HG02798 (cell line): ENCODE results near the gene RABAC1.

Source experiments
- ATAC-seq: cut with Tn5 transposase; IDR thresholded peaks from one replicate; pipeline ENCODE4 v1.9.1; 2021; ENCODE audit warnings: mild to moderate bottlenecking; ENCODE audit not compliant: unreplicated experiment, poor library complexity

The RABAC1 gene

DNA sequence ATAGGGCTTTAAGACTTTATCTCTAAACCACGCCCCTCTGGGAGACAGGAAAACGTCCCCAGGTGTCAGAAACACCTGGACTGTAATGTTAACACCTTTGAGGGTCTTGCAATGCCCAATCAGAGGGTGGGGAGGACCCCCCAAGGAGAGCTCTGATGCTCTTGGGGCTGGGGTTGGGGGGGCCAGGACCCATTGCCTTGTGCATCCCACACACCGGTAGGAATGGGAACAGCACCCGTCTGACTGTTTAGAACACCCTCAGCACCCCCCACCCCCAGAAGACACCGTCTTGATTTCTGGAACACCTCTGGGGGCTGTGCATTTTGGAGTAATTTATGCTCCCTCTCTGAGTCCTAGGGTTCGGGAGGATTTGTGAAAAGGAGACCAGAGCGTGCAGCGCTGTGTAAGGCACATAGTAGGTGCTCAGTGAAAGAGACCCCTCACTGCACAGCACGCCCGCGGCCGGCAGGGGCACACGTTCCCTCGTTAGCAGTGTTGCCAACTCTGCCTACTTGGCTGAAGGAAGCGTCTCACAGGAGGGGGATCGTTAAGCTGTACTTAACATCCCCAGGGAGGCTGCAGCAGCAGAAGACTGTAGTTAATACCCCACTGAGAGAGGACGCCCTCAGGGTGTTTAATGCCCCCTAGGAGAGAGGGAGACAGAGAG lies 28.1 kb downstream of the RABAC1 start:
- ATAC-seq: no peak

GRCh38 chr19:41930322-41930722 lies 28.8 kb downstream of the RABAC1 start:
- ATAC-seq: no peak

- no peak for ATAC-seq
These were observed 29.5 kb downstream of the RABAC1 start for GRCh38 chr19:41929536-41930071.

DNA sequence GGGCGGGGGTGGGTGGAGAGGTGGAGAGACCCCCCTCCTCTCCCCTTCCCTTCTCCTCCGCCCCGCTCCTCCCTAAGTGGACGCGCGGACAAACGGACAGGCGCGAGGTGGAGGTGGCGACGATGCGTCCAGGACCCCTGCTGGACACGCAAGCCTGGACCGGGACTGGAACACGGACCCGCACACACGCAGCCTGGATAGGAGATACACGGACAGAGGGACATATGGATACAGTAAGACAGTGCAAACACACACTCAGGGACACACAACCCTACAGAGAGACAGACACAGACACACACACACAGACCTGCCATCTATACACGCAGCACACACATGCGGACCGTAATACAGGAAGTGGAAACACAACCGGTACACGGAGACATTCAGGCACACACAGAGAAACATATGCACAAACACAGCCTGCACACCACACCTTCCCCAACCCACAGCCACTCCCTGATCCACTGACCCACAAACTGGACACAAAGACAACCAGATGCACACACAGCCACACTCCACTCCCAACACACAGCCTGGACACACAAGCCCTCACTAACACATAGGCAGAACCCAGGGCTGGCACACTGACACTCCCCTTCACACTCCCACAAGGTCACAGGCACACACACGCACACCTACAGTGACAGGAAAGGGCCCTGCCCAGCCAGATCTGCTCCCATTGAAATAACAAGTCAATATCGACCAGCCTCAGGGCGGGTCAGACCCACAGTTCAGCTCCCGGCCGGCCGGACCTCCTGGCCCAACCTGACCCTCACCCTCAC lies 30.2 kb downstream of the RABAC1 start:
- no peak for ATAC-seq

DNA sequence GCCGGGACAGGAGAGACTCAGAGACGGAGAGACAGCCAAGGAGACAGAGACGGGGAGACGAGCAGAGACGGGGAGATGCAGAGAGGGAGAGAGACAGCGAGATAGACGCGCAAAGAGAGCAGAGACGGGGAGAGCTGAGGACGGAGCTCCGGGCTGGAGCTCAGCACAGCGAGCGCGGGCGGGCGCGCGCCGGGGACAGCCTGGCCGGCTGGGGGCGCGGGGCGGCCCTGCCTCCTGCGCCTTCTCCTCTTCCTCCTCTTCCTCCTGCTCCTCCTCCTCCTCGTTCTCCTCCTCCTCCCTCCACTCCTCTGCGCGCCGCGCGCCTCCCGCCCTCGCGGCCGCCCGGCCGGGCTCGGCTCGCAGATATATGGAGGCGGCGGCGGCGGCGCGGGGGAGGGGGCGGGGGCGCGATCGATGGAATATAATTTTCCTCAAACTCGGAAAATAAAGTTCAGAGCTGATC lies 30.9 kb downstream of the RABAC1 start, which contains the start of gene ERFL:
Gene ERFL, minus strand, starts transcription at position 229 of the 463 bp plus-strand sequence. CDS start 15,530 bp downstream, outside the sequence.
- ATAC-seq: no peak

- ATAC-seq: no peak
These were observed 31.5 kb downstream of the RABAC1 start for GRCh38 chr19:41927497-41928192.

DNA sequence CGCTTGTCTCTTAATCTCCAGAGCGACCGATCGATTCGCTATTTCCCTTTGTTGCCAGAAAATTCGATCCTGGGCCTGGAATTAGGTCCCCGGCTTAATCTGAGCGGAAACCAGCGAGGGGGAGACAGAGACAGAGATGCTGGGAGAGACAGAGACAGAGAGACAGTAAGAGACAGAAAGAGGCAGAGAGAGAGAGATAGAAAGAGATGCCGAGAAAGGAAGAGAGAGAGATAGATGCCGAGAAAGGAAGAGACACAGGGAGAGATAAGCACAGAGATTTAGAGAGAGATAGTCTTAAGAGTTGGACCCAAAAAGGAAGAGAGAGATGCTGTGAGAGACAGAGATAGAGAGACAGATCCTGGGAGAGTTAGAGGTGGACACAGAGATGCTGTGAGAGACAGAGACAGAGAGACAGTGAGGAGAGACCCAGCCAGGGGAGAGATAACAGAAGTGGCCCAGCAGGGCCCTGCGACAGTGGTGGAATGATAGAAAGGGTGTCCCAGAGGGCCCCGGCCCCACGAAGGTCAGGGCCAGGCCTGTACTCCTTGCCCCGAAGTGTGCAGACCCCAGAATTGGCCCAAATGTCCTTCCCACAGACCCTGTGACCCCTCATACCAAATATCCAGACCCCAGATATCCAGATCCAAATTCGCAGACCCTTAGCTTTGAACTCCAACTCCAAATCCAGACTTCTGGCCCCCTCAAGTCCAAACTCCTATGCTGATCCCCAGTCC lies 32.2 kb downstream of the RABAC1 start:
- ATAC-seq: no peak

DNA sequence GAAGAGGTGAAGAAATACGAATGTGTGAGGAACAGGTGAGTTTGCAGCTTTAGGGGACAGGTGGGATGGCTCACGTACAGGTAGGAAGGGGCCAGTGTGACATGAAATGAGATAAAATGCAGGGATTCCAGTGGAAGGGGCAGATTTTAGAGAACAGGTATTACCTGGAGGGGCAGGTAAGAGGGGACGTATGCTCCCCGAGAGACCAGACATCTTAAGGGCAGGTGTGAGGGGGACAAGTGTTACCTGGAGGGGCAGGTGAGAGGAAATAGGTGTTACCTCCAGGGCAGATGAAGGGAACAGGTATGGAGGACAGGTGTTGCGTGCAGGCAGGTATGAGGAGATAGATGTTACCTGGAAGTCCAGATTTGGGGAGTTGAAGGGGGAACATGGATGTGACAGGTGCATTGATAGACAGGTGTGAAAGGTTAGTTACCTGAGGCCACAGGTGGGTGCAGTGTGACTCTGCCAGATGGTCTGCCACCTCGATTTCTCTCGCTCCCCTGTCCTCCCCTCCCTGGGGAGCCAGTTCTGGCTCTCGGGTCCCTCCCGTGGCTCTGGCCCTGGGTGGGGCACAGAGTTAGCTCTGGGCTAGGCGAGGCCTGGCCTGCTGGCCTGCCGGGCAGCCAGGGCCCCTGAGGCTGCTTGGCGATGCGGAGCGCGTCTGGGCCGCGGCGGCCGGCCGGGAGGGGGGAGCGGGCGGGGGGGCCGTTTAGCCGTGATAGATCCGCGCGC lies 32.9 kb downstream of the RABAC1 start:
- ATAC-seq: no peak

DNA sequence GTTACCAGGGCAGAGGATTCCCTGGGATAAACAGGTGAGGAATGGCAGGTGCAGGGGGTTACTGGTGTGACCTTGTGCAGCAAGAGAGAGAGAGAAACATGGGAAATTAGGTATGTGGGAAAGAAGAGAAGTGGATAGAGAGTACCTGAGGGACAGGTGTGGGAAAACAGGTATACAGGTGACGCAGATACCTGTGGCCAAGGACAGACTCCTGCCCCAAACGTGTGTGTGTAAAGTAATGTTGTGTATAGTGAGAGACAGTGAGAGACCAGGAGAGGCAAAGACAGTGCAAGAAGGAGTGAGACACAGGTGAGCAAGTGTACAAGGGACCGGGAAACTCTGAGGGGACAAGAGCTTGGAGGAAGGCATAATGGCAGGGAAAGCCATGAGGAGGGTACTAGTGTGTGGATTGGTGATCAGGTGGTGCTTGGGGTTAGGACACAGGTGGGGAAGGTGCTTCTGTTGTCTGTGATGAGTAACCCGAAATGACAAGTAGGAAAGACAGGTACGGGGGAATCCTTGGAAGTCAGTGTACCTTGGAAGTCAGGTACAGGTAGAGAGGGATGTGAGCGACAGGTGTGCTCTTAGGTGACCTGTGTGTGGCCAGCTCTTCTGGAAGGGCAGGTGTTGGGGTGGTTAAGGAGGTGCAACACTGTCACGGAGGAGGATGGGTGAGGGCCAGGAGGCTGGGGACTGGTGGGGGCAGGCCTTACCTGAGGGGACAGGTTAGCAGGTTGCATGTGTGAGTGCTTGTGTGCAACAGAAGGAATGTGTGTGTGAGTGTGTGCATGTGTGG lies 33.7 kb downstream of the RABAC1 start:
- no peak for ATAC-seq

GRCh38 chr19:41924151-41925145 lies 34.7 kb downstream of the RABAC1 start:
- no peak for ATAC-seq

GRCh38 chr19:41923045-41923788 lies 35.9 kb downstream of the RABAC1 start:
- no peak for ATAC-seq

DNA sequence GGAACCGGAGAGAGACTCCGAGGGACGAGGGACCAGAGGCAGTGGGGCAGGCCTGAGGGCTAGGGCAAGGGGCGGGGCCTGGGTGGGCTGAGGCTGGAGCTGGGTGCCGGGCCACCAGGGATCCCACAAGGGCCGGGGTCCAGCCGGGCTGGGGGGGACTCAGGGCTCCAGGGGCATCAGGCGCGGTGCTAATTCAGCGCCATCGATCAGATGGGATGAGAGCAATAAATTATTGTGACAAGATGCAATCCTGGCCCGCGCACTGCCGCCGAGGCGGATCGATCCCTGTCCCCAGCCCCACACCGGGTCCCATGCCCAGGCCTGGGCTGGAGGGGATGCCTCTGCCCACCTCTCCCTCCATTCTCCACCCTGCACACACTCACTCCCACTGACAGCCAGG lies 36.5 kb downstream of the RABAC1 start:
- no peak for ATAC-seq

- ATAC-seq: no peak
These were observed 37.2 kb downstream of the RABAC1 start for GRCh38 chr19:41921577-41922576.

- ATAC-seq: no peak
These were observed 38.1 kb downstream of the RABAC1 start for GRCh38 chr19:41920882-41921576.
